H1 (cell line): ENCODE data around the gene XRN2.

Source experiments
- BCL11A ChIP-seq, 2 experiments: IDR thresholded peaks; one replicate each; pipeline ENCODE4 v1.6.1; 2011; ENCODE audit warnings: low read depth in 2 of 2, low read length in 2 of 2, mild to moderate bottlenecking in 2 of 2
- CEBPB ChIP-seq: IDR thresholded peaks from 2 replicates; pipeline ENCODE4 v1.6.1; 2012; ENCODE audit warnings: low read depth, low read length
- CTCF ChIP-seq, 3 experiments: IDR thresholded peaks; 1 replicate in 2 of 3; 2 replicates in 1 of 3; pipeline versions ENCODE4 v1.5.1 to v1.6.1; 2011; ENCODE audit warnings: low read length in 3 of 3, mild to moderate bottlenecking in 3 of 3, inconsistent platforms in 2 of 3, low read depth in 1 of 3, moderate library complexity in 1 of 3; ENCODE audit not compliant: insufficient read depth in 1 of 3; ENCODE audit errors: control extremely low read depth in 1 of 3
- HDAC6 ChIP-seq: IDR thresholded peaks from one replicate; pipeline ENCODE4 v1.7.1; 2012; ENCODE audit warnings: low read depth, mild to moderate bottlenecking, inconsistent platforms, low read length, moderate library complexity
- KDM5A ChIP-seq: fragments of 200-600 bp; IDR thresholded peaks from 2 replicates; pipeline ENCODE4 v1.7.1; 2012; ENCODE audit warnings: mild to moderate bottlenecking, low read length, inconsistent platforms, mixed read lengths
- NANOG ChIP-seq: IDR thresholded peaks from 2 replicates; pipeline ENCODE4 v1.6.1; 2011; ENCODE audit warnings: low read length, low read depth, mild to moderate bottlenecking, inconsistent platforms; ENCODE audit not compliant: insufficient read depth, poor library complexity, severe bottlenecking
- POLR2A ChIP-seq, 2 experiments: IDR thresholded peaks; 1 replicate in 1 of 2; 2 replicates in 1 of 2; pipeline ENCODE4 v1.6.1; 2011; ENCODE audit warnings: low read depth in 2 of 2, low read length in 2 of 2, mild to moderate bottlenecking in 2 of 2; ENCODE audit errors: control extremely low read depth in 1 of 2
- RFX5 ChIP-seq: IDR thresholded peaks from 2 replicates; pipeline ENCODE4 v1.6.1; 2011; ENCODE audit warnings: low read depth, low read length, improper control_type of control experiment, borderline replicate concordance
- RNF2 ChIP-seq: fragments of 200-900, 300-1000 bp; sonication (generic); IDR thresholded peaks from 2 replicates; pipeline ENCODE4 v1.7.1; 2016; ENCODE audit warnings: borderline replicate concordance, low read depth, mild to moderate bottlenecking, antibody characterized with exemption, low read length; ENCODE audit not compliant: poor library complexity, severe bottlenecking; ENCODE audit errors: missing control alignments
- TAF1 ChIP-seq: IDR thresholded peaks from 2 replicates; pipeline ENCODE4 v1.6.1; 2011; ENCODE audit warnings: mild to moderate bottlenecking, low read depth, low read length
- TF ChIP-seq, protein P1 (sequence below): IDR thresholded peaks from 2 replicates; pipeline ENCODE4 v1.6.1; 2012; ENCODE audit warnings: inconsistent platforms

- TF ChIP-seq HDAC6 (no peak), CTCF (IDR thresholded peaks at IDR 0.05; ENCODE audit: control extremely low read depth in 1 of 3, insufficient read depth in 1 of 3, low read depth in 1 of 3, low read length in 3 of 3) (no peak), NANOG (no peak), CEBPB (no peak), RFX5 (no peak), TAF1 (no peak), RNF2 (no peak), BCL11A (IDR thresholded peaks at IDR 0.05; ENCODE audit: low read depth in 2 of 2, low read length in 2 of 2) (no peak), POLR2A (IDR thresholded peaks at IDR 0.05; ENCODE audit: control extremely low read depth in 1 of 2, low read depth in 2 of 2, low read length in 2 of 2) (no peak), KDM5A (no peak)
- TF ChIP-seq, protein P1, sequence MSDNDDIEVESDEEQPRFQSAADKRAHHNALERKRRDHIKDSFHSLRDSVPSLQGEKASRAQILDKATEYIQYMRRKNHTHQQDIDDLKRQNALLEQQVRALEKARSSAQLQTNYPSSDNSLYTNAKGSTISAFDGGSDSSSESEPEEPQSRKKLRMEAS, result no peak
Measured at GRCh38 chr20:21339499-21339898, 36.4 kb downstream of the XRN2 start.
